ENCODE results near the gene RDH13. TPM values are rescaled to one million over a fixed set of nuclear protein-coding genes. Genes with fewer than 3 reads are reported as not detected.

RDH13 gene
- total and polyA plus RNA-seq, 4 experiments from 2014 or later: 3.3 to 27.4 (median 19.8) TPM

DNA sequence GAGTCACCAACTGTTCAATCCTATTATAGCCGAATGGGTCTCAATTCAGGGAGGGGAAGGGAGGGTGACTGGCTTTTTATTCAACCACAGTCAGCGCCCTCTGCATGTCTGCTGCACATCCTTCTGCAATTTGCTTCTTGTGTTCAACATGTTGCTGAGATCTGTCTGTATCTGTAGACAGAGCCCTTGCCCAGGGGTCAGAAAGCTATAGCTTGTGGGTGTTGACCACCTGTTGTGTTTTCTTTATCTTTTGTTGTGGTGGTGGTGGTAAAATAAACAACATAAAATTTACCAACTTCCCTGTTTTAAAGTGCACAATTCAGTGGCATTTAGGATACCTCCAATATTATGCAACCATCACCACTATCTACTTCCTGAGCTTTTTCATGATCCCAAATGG is 42.3 kb upstream of the RDH13 start:
- ChIA-PET CTCF (ENCODE audit: partially characterized antibody) (interaction anchor here (2.6 kb wide), 1 partner anchor 17 kb away, joined by 11 read pairs; no protein-coding TSS in a partner anchor), POLR2A (ENCODE audit: partially characterized antibody) (no interaction called here)
- Mint-ChIP-seq H3K4me3 (no peak overlapping the region), H3K27me3 (no peaks in the 10 kb centered on the region), H3K27ac (no peak overlapping the region), H3K36me3 (peaks cover 47 to 49% of the 10 kb centered on the region in 2 donors), H3K9me3 (peaks cover 0 to 2% (median 0%) of the 10 kb centered on the region in 8 donors), H3K4me1 (peaks cover 0 to 4% (median 4%) of the 10 kb centered on the region in 4 donors)
- H3K4me3 ChIP-seq (ENCODE audit: low read length in 2 of 2): no peak overlapping the region
- no peak overlapping the region for H3K27ac ChIP-seq (ENCODE audit: low read depth, low read length)
- H3K27me3 ChIP-seq (ENCODE audit: insufficient read depth, low read length): no peaks in the 10 kb centered on the region
- DNase-seq: no peak
- peaks cover 13% of the 10 kb centered on the region for H3K36me3 ChIP-seq (ENCODE audit: insufficient read depth, low read length)
- H3K9me3 ChIP-seq (ENCODE audit: control insufficient read depth in 1 of 2, low read length in 2 of 2): no peaks in the 10 kb centered on the region
- intact Hi-C loops (cut with micrococcal nuclease): no loop called here
- no peaks in the 10 kb centered on the region for H3K4me1 ChIP-seq (ENCODE audit: insufficient read depth, low read length)

DNA sequence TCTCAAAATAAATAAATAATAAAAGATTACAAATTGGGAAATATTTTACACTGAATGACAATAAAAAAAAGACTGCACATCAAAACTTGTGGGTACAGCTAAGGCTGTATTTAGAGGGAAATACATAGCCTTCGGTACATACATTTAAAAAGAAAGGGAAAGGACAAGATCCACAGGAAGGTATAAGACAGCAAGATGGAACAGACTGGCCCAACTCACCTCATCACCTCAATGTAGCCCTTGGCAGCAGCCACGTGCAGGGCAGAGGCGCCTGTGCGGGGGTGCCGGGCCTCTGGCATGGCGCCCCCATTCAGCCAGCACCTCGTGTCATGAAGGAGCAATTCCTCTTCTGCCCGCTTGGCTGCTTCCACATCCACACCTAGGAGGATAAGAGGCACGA is 40.2 kb upstream of the RDH13 start:
- Histone ChIP-seq H3K4me3 (ENCODE audit: low read length in 2 of 2) (no peak overlapping the region), H3K27ac (ENCODE audit: low read depth, low read length) (no peak overlapping the region), H3K36me3 (ENCODE audit: insufficient read depth, low read length) (peaks cover 16% of the 10 kb centered on the region), H3K4me1 (ENCODE audit: insufficient read depth, low read length) (no peaks in the 10 kb centered on the region), H3K27me3 (ENCODE audit: insufficient read depth, low read length) (no peaks in the 10 kb centered on the region), H3K9me3 (ENCODE audit: control insufficient read depth in 1 of 2, low read length in 2 of 2) (no peaks in the 10 kb centered on the region)
- no peaks in the 10 kb centered on the region for H3K27me3 Mint-ChIP-seq
- H3K36me3 Mint-ChIP-seq: peaks cover 39 to 40% of the 10 kb centered on the region in 2 donors
- H3K4me3 Mint-ChIP-seq: no peak overlapping the region
- POLR2A ChIA-PET (ENCODE audit: partially characterized antibody): no interaction called here
- no peak overlapping the region for H3K27ac Mint-ChIP-seq
- H3K4me1 Mint-ChIP-seq: peaks cover 0 to 4% (median 2%) of the 10 kb centered on the region in 4 donors
- CTCF ChIA-PET (ENCODE audit: partially characterized antibody): interaction anchor here (0.7 kb wide), 1 partner anchor 157 kb away, joined by 3 read pairs; no protein-coding TSS in a partner anchor
- H3K9me3 Mint-ChIP-seq: peaks cover 0 to 2% (median 0%) of the 10 kb centered on the region in 8 donors
- no peak for DNase-seq
- intact Hi-C loops (cut with micrococcal nuclease): no loop called here

DNA sequence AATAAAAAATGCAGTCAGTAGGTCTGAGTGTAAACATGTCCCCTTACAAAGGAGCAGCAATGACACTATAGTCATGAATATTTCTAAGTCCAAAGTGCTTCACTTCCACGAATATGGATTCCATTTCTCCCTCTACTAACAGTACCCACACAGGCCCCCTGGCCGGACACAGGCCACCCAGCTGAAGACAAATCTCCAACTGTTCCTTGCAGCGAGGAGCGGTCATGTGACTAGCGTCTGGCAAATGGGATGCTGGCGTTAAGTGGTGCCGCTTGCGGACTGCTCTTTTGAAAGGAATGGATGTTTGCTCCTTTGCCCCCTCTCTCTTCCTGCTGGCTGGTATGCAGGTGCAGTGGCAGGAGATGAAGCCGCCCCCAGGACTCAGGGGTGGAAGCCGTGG is 38.3 kb upstream of the RDH13 start:
- H3K4me3 Mint-ChIP-seq: no peak overlapping the region
- POLR2A ChIA-PET (ENCODE audit: partially characterized antibody): no interaction called here
- intact Hi-C loops (cut with micrococcal nuclease): no loop called here
- Histone ChIP-seq H3K27me3 (ENCODE audit: insufficient read depth, low read length) (no peaks in the 10 kb centered on the region), H3K36me3 (ENCODE audit: insufficient read depth, low read length) (peaks cover 16% of the 10 kb centered on the region), H3K4me1 (ENCODE audit: insufficient read depth, low read length) (no peaks in the 10 kb centered on the region), H3K4me3 (ENCODE audit: low read length in 2 of 2) (no peak overlapping the region), H3K9me3 (ENCODE audit: control insufficient read depth in 1 of 2, low read length in 2 of 2) (no peaks in the 10 kb centered on the region), H3K27ac (ENCODE audit: low read depth, low read length) (no peak overlapping the region)
- H3K9me3 Mint-ChIP-seq: peaks cover 0 to 2% (median 0%) of the 10 kb centered on the region in 8 donors
- H3K4me1 Mint-ChIP-seq: peaks cover 0 to 4% (median 0%) of the 10 kb centered on the region in 4 donors
- DNase-seq: peak in 1 of 5 donors; percentile 2
- H3K27me3 Mint-ChIP-seq: no peaks in the 10 kb centered on the region
- CTCF ChIA-PET (ENCODE audit: partially characterized antibody): no interaction called here
- no peak overlapping the region for H3K27ac Mint-ChIP-seq
- peaks cover 30 to 36% of the 10 kb centered on the region in 2 donors for H3K36me3 Mint-ChIP-seq

DNA sequence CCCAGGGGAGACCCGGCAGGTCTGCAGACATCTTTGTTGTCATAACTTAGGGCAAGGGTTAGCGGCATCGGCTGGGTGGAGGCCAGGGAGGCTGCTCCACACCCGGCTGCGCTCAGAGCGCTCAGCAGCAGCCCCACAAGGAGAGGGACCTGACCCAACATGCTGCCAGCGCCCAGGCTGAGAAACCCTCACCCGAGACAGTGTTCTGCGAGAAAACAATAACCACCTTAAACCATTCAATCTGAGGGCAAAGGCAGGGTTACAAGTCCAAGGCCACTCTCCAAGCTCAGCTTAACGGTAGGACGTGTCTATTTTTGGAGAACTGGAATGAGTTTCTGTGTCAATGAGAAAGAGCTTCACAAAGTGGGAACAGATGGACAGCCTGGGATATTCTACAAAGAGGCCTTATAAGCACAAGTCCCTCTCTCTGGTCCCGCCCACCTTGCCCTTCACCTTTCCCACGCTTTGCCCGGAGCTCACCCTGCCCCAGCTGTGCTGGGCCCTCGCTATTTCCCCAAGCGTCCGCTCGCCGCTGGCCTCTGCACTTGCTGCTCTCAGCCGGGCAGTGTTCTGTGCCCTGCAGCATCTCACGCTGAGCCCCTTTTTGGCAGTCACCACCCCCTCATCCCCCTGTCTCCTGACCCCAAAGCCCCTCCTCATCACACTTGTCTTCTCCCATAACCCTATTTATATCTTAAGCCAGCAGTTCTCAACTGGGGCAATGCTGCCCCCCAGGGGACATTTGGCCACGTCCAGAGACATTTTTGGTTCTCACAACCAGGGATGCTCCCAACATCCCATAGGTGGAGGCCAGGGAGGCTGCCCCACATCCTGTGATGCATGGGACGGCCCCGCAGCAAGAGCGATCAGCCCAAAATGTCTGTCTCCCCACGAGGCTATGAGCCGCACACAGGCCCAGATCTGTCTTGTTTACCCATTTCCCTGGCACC is 36.9 kb upstream of the RDH13 start:
- peaks cover 18% of the 10 kb centered on the region for H3K36me3 ChIP-seq (ENCODE audit: insufficient read depth, low read length)
- no peak overlapping the region for H3K27ac ChIP-seq (ENCODE audit: low read depth, low read length)
- Mint-ChIP-seq H3K27ac (no peak overlapping the region), H3K4me1 (peaks cover 0 to 2% (median 0%) of the 10 kb centered on the region in 4 donors), H3K27me3 (no peaks in the 10 kb centered on the region), H3K4me3 (no peak overlapping the region), H3K36me3 (peaks cover 26 to 27% of the 10 kb centered on the region in 2 donors), H3K9me3 (peaks cover 0 to 2% (median 0%) of the 10 kb centered on the region in 8 donors)
- DNase-seq: no peak
- no peaks in the 10 kb centered on the region for H3K4me1 ChIP-seq (ENCODE audit: insufficient read depth, low read length)
- ChIA-PET POLR2A (ENCODE audit: partially characterized antibody) (no interaction called here), CTCF (ENCODE audit: partially characterized antibody) (interaction anchor here (1.0 to 2.2 kb wide), 2 partner anchors 11 to 404 kb away, joined by 3 to 9 read pairs; no protein-coding TSS in a partner anchor)
- intact Hi-C loops (cut with micrococcal nuclease): no loop called here
- no peaks in the 10 kb centered on the region for H3K9me3 ChIP-seq (ENCODE audit: control insufficient read depth in 1 of 2, low read length in 2 of 2)
- no peaks in the 10 kb centered on the region for H3K27me3 ChIP-seq (ENCODE audit: insufficient read depth, low read length)
- H3K4me3 ChIP-seq (ENCODE audit: low read length in 2 of 2): no peak overlapping the region

DNA sequence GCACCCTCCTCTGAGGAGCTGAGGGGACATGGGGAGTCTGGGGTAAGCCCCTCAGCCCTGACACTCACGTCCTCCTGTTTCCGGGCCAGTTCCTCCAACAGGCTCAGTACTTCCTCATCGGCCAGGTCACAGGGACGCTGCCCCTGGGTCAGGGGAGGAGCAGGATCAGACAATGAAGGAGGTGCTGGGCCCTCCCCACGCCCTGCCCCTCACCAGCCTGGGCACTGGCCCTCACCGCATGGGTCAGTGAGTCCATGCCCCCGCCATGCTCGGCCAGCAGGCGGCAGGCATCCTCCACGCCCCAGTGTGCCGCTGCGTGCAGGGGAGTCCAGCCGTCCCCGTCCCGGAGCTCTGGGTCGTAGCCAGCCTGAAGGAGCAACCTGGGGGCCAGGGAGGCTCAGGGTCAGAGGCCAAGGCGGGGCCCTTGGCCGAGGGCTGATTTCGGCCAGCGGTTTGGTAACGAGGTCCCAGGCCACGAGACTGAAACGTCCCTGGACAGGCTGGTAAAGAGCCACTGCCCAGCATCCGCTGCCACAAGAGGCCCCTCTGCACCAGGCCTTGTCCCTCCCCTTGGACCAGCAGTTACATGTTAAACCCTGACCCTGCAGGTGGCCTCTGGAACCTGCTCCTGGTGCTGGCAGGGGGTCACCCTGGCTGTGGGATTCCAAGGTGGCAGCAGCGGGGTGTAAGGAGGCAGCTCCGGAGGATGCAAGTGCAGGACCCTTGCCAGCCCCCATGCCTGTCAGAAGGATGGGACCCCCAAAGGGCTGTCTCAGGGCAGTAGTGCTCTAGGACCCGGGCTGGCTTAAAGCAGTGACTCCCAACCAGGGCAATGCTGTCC is 36.0 kb upstream of the RDH13 start:
- no peak overlapping the region for H3K4me3 ChIP-seq (ENCODE audit: low read length in 2 of 2)
- no peaks in the 10 kb centered on the region for H3K9me3 ChIP-seq (ENCODE audit: control insufficient read depth in 1 of 2, low read length in 2 of 2)
- H3K27ac Mint-ChIP-seq: no peak overlapping the region
- peak in 1 of 5 donors; percentile 12 for DNase-seq
- CTCF ChIA-PET (ENCODE audit: partially characterized antibody): interaction anchor here (1.0 to 2.2 kb wide), 2 partner anchors 10 to 405 kb away, joined by 3 to 9 read pairs; no protein-coding TSS in a partner anchor
- no peaks in the 10 kb centered on the region for H3K27me3 Mint-ChIP-seq
- POLR2A ChIA-PET (ENCODE audit: partially characterized antibody): interaction anchor here (1.5 kb wide), 1 partner anchor 10 kb away, joined by 4 read pairs; no protein-coding TSS in a partner anchor
- H3K27me3 ChIP-seq (ENCODE audit: insufficient read depth, low read length): no peaks in the 10 kb centered on the region
- H3K36me3 Mint-ChIP-seq: peaks cover 29% of the 10 kb centered on the region in 2 donors
- peaks cover 0 to 2% (median 0%) of the 10 kb centered on the region in 8 donors for H3K9me3 Mint-ChIP-seq
- intact Hi-C loops (cut with micrococcal nuclease): no loop called here
- no peak overlapping the region for H3K27ac ChIP-seq (ENCODE audit: low read depth, low read length)
- H3K4me3 Mint-ChIP-seq: no peak overlapping the region
- peaks cover 0 to 2% (median 0%) of the 10 kb centered on the region in 4 donors for H3K4me1 Mint-ChIP-seq
- H3K4me1 ChIP-seq (ENCODE audit: insufficient read depth, low read length): no peaks in the 10 kb centered on the region
- peaks cover 24% of the 10 kb centered on the region for H3K36me3 ChIP-seq (ENCODE audit: insufficient read depth, low read length)

DNA sequence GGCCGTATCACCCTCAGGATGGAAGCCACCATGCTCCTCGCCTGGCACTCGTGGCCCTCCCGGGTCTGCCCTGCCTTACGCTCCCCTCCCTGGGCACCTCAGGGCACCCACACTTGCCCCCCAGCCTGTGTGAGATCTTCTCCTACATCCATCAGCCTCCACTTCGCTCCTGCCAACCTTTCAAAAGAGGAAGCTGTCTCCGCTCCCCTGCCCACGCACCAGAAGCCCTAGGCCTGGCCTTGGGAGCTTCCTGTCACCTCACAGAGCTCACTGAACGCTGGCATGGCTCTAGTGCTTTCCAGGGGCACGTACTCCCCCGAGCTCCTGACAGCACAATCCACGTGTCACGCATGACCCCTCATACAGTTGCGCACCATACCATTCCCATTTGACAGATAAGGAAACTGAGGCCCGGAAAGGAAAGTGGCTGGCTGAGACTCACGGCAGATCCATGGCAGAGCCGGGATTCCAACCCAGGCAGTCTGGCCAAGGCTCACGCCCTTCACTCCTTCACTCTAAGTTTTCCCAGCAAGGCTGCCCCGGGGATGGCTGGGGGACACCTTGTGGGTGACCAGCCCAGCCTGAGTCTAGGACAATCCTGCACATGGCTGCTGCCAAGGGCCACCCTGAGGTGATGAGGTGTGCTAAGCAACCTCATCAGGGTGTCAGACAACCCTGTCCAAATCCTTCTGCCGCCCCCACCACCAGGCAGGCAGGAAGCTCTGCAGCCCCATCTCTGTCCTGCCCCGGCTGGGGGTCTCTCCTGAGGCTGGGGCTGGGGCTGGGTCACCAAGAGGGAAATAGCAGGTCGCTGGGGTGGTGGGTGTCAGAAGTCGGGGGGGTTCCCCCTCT is 35.1 kb upstream of the RDH13 start:
- peak in 1 of 5 donors; percentile 13 for DNase-seq
- Histone ChIP-seq H3K27ac (ENCODE audit: low read depth, low read length) (no peak overlapping the region), H3K4me1 (ENCODE audit: insufficient read depth, low read length) (no peaks in the 10 kb centered on the region), H3K27me3 (ENCODE audit: insufficient read depth, low read length) (no peaks in the 10 kb centered on the region), H3K36me3 (ENCODE audit: insufficient read depth, low read length) (peaks cover 19% of the 10 kb centered on the region), H3K4me3 (ENCODE audit: low read length in 2 of 2) (no peak overlapping the region), H3K9me3 (ENCODE audit: control insufficient read depth in 1 of 2, low read length in 2 of 2) (no peaks in the 10 kb centered on the region)
- ChIA-PET CTCF (ENCODE audit: partially characterized antibody) (no interaction called here), POLR2A (ENCODE audit: partially characterized antibody) (interaction anchor here (1.5 kb wide), 1 partner anchor 9 kb away, joined by 4 read pairs; no protein-coding TSS in a partner anchor)
- H3K9me3 Mint-ChIP-seq: peaks cover 0 to 2% (median 0%) of the 10 kb centered on the region in 8 donors
- intact Hi-C loops (cut with micrococcal nuclease): no loop called here
- peaks cover 24 to 25% of the 10 kb centered on the region in 2 donors for H3K36me3 Mint-ChIP-seq
- no peaks in the 10 kb centered on the region for H3K27me3 Mint-ChIP-seq
- H3K27ac Mint-ChIP-seq: no peak overlapping the region
- no peak overlapping the region for H3K4me3 Mint-ChIP-seq
- H3K4me1 Mint-ChIP-seq: peaks cover 0 to 2% (median 0%) of the 10 kb centered on the region in 4 donors

Data from CD4-positive, alpha-beta memory T cell (primary cell).